HG02981 (cell line): Measurements from ENCODE around the gene TBC1D1.
A peak's percentile ranks its signal among the peaks of the same experiment; 100 is the strongest.

Experiments
- ATAC-seq: cut with Tn5 transposase; IDR thresholded peaks from one replicate; pipeline ENCODE4 v1.9.1; 2021; ENCODE audit warnings: mild to moderate bottlenecking, moderate library complexity; ENCODE audit not compliant: unreplicated experiment

TBC1D1 gene

GRCh38 chr4:37890801-37891259 is at the start of gene TBC1D1:
TSS of gene TBC1D1 (plus strand) at chr4:37891084. CDS start at chr4:37902096, 11,012 bp downstream.
- peak; percentile 26 for ATAC-seq

GRCh38 chr4:37844204-37844603 is 46.7 kb upstream of the TBC1D1 start:
- ATAC-seq: no peak

- ATAC-seq: no peak
Observed at GRCh38 chr4:37845201-37845600, 45.7 kb upstream of the TBC1D1 start.

GRCh38 chr4:37847311-37847884 is 43.5 kb upstream of the TBC1D1 start:
- no peak for ATAC-seq

GRCh38 chr4:37852376-37852775 is 38.5 kb upstream of the TBC1D1 start:
- no peak for ATAC-seq

GRCh38 chr4:37858112-37858511 is 32.8 kb upstream of the TBC1D1 start:
- ATAC-seq: no peak

GRCh38 chr4:37858872-37859271 is 32.0 kb upstream of the TBC1D1 start:
- ATAC-seq: no peak

- no peak for ATAC-seq
Observed at GRCh38 chr4:37860266-37860665, 30.6 kb upstream of the TBC1D1 start.

- no peak for ATAC-seq
Observed at GRCh38 chr4:37862961-37863360, 27.9 kb upstream of the TBC1D1 start.

GRCh38 chr4:37864786-37865185 is 26.1 kb upstream of the TBC1D1 start:
- no peak for ATAC-seq

GRCh38 chr4:37865450-37865849 is 25.4 kb upstream of the TBC1D1 start:
- no peak for ATAC-seq

- no peak for ATAC-seq
Observed at GRCh38 chr4:37867102-37867501, 23.8 kb upstream of the TBC1D1 start.

- ATAC-seq: no peak
Observed at GRCh38 chr4:37868238-37868637, 22.6 kb upstream of the TBC1D1 start.

GRCh38 chr4:37872310-37872988 is 18.4 kb upstream of the TBC1D1 start:
- peak; percentile 64 for ATAC-seq

- ATAC-seq: no peak
Observed at GRCh38 chr4:37873386-37873785, 17.5 kb upstream of the TBC1D1 start.

GRCh38 chr4:37876156-37876555 is 14.7 kb upstream of the TBC1D1 start:
- no peak for ATAC-seq

- ATAC-seq: no peak
Observed at GRCh38 chr4:37879365-37879764, 11.5 kb upstream of the TBC1D1 start.

GRCh38 chr4:37881811-37882210 is 9.1 kb upstream of the TBC1D1 start:
- no peak for ATAC-seq

GRCh38 chr4:37882665-37883296 is 8.1 kb upstream of the TBC1D1 start:
- no peak for ATAC-seq

- ATAC-seq: no peak
Observed at GRCh38 chr4:37884855-37885487, 5.9 kb upstream of the TBC1D1 start.

- ATAC-seq: no peak
Observed at GRCh38 chr4:37885496-37885895, 5.4 kb upstream of the TBC1D1 start.
